HG03135 (cell line): ENCODE measurements around the gene DOCK7.
"Not testable (repeated sequence)": the region's sequence is repeated elsewhere in the genome, so short reads cannot be mapped to it uniquely, and the experiment has no call there.

Experiments used
- ATAC-seq: cut with Tn5 transposase; IDR thresholded peaks from one replicate; pipeline ENCODE4 v1.9.1; 2021; ENCODE audit warnings: mild to moderate bottlenecking, moderate library complexity; ENCODE audit not compliant: unreplicated experiment

The DOCK7 gene, protein sequence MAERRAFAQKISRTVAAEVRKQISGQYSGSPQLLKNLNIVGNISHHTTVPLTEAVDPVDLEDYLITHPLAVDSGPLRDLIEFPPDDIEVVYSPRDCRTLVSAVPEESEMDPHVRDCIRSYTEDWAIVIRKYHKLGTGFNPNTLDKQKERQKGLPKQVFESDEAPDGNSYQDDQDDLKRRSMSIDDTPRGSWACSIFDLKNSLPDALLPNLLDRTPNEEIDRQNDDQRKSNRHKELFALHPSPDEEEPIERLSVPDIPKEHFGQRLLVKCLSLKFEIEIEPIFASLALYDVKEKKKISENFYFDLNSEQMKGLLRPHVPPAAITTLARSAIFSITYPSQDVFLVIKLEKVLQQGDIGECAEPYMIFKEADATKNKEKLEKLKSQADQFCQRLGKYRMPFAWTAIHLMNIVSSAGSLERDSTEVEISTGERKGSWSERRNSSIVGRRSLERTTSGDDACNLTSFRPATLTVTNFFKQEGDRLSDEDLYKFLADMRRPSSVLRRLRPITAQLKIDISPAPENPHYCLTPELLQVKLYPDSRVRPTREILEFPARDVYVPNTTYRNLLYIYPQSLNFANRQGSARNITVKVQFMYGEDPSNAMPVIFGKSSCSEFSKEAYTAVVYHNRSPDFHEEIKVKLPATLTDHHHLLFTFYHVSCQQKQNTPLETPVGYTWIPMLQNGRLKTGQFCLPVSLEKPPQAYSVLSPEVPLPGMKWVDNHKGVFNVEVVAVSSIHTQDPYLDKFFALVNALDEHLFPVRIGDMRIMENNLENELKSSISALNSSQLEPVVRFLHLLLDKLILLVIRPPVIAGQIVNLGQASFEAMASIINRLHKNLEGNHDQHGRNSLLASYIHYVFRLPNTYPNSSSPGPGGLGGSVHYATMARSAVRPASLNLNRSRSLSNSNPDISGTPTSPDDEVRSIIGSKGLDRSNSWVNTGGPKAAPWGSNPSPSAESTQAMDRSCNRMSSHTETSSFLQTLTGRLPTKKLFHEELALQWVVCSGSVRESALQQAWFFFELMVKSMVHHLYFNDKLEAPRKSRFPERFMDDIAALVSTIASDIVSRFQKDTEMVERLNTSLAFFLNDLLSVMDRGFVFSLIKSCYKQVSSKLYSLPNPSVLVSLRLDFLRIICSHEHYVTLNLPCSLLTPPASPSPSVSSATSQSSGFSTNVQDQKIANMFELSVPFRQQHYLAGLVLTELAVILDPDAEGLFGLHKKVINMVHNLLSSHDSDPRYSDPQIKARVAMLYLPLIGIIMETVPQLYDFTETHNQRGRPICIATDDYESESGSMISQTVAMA (N-terminal part only)

DNA sequence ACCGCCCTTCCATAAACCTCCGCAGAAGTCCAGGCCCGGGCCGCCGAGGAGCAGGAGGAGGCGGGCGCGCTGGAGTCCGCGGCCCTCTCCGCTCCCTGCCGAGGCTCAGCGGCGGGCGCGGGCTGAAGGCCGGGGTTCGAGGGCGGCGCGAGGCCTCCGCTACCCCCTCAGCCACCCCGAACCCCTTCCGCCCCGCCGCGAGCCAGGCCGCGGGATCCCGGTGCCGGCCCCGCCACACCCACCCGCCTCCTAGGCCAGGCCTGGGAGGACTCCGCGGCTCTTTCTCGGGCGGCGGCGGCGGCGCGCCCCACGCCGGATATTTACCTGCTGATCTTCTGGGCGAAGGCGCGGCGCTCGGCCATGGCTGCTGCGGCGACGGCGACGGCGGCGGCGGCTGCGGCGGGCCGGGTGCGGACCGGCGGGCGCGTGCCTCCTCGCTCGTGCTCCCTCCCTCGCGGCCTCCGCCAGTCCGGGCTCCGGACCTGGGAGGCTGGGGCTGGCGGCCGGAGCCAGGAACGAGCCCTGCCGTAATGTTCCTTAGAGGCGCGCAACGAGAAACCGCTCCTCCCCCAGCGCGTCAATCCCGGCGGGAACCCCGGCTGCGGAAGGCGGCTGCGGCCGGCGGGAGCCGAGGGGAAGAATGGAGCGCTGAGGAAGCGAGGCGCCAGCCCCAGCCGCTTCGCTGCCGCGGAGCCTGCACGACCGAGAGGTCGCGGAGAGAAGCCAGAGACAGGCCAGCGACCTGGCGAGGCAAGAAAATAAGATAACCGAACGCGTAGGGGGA, at the start of gene DOCK7:
TSS of gene DOCK7 (minus strand) at position 484 of the 784 bp plus-strand sequence. CDS start at position 362, 122 bp downstream.
- peak; percentile 70 for ATAC-seq

DNA sequence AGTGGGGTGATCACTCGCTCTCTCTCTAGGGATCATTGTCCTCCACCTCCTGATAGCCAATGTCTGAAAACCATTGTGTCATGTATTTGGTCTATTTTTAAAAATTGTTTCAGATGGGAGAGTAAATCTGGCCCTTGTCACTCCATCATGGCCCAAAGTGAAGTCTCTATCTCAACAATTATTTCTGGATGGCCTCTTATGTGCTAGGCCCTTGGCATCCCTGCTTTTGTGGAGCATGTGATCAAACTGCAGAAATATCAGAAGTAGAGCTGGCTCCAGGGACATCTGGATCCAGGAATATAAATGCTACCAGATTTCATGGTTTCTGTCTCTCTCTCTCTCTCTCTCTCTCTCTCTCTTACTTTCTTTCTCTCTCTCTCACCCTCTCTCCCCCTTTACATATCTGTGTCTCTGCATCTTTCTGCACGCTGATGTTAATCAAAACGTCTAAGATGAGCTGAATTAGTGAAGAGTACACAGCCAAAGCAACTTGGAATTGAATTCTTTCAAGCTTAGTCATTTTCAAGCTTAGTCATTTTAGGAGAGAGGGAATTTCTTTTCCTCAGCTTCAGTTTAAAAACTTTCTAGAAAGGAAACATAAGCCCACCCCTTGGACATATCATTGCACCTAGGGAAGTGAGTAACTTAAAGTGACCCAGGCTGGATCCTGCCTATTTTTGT, 47.4 kb upstream of the DOCK7 start:
- ATAC-seq, result no peak

GRCh38 chr1:62732331-62732730, 44.1 kb upstream of the DOCK7 start:
- ATAC-seq, result no peak

DNA sequence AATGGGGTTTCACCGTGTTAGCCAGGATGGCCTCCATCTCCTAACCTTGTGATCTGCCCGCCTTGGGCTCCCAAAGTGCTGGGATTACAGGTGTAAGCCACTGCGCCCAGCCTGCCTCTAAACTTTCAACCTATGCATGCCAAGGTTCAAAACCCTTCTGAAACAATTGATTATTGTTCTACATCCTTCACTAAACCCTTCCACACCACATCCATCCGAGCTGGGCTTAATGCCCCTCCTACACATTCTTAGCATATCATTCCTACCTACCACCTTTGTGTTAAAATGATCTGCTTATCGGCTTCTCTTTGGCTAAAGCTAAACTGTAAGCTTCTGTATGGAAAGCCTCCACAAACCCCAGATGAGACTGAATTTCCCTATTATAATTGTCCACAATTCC, 40.8 kb upstream of the DOCK7 start:
- ATAC-seq, result no peak

DNA sequence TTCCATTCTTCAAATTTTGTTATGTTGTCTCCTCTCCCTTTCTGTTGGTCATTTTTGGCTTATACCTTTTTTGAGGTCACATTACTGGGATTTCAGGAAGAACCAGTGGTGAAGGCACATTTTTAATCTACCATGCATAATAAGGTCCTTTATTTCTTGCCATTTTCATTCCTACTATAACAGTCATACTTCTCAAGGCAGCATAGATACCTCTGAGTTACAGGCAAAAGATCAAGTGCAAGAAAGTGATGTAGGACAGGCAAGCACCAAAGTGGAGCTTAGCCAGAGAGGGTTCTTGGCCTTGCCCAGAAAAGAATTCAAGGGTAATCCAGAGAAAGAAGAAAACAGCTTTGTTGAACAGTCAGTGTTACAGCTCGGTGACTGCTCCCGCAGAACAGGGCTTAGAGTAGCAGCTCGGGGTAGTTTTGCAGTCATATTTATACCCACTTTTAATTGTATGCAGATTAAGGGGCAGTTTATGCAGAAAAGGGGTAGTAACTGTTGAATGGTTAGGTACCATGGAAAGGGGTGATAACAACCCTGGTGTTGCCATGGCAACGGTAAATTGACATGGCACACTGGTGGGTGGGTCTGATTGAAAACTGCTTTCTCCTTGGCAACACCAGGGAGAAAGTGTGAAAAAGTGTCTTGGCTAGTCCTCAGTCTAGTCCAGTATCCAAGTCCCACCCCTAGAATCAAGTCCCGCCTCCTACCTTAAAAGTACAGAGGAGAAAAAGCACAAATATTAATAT, 39.6 kb upstream of the DOCK7 start:
- no peak for ATAC-seq

GRCh38 chr1:62726011-62726442, 37.8 kb upstream of the DOCK7 start:
- no peak for ATAC-seq

DNA sequence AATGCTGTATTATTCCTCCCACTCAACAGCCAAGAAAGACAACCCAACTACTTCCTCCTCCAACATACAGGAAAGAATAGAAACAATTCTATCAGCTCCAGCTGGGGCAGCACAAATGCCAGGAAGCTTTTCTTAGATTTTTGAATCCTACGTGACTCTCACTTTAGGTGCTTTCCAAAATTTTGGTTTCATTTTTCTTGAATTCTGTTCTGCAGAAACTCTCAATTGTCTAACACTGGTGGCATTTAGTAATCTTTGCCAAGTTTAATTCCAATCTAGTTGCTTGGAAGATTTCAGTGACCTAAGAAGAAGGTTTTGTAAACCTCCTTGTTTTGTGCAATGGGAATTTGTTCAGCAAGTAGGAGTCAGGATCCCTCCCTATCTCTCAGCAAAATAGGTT, 37.1 kb upstream of the DOCK7 start:
- ATAC-seq, result no peak

GRCh38 chr1:62724430-62724829, 36.2 kb upstream of the DOCK7 start:
- ATAC-seq, result no peak

GRCh38 chr1:62723883-62724282, 35.7 kb upstream of the DOCK7 start:
- no peak for ATAC-seq

GRCh38 chr1:62722796-62723195, 34.6 kb upstream of the DOCK7 start:
- no peak for ATAC-seq

GRCh38 chr1:62720946-62721554, 32.9 kb upstream of the DOCK7 start:
- no peak for ATAC-seq

- not testable (repeated sequence) for ATAC-seq
Observed at GRCh38 chr1:62718400-62718799, 30.2 kb upstream of the DOCK7 start.

DNA sequence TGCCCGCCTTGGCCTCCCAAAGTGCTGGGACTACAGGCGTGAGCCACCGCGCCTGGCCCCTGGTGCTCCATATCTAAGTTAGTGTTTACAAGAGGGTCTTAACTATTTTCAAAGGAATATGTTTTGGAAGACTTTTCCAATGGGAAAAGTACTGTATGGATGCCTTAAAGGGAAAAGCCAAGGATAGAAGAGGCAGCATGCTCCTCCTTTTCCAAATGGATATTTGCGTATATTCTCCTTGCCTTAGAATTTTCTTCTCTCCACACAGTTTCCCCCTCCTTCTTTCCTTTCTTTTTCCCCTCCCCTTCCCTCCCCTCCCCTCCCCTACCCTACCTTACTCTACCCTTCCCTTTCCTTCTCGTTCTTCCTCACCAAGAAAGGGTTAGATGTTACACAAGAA, 29.3 kb upstream of the DOCK7 start:
- ATAC-seq, result no peak

GRCh38 chr1:62716397-62716796, 28.2 kb upstream of the DOCK7 start:
- ATAC-seq, result no peak

- no peak for ATAC-seq
Observed at GRCh38 chr1:62712336-62713243, 24.4 kb upstream of the DOCK7 start.

- ATAC-seq, result no peak
Observed at GRCh38 chr1:62707744-62708120, 19.5 kb upstream of the DOCK7 start.

GRCh38 chr1:62706985-62707743, 19.0 kb upstream of the DOCK7 start:
- no peak for ATAC-seq
